Measurements from ENCODE around the gene CYP4F11. TPM values are rescaled to one million over a fixed set of nuclear protein-coding genes. Genes with fewer than 3 reads are reported as not detected.
"Not testable (repeated sequence)": the region's sequence is repeated elsewhere in the genome, so short reads cannot be mapped to it uniquely, and the experiment has no call there.

Gene CYP4F11
- under 1 TPM in 2 of 4 donors, not detected in 2; 0.32 to 0.66 TPM for total RNA-seq

- intact Hi-C loops (cut with DNase I) = no loop called here
- 33% methylated on average over 8 of the region's 10 CpGs for WGBS
- Histone ChIP-seq H3K36me3 (no peaks in the 10 kb centered on the region), H3K9me3 (peaks cover 0 to 7% (median 6%) of the 10 kb centered on the region in 4 donors), H3K27me3 (peaks cover 0 to 34% (median 21%) of the 10 kb centered on the region in 4 donors), H3K27ac (replicated peaks in 1 of 4) (peak within 1 kb of the TSS in 1 of 4 donors; percentile 54), H3K4me1 (peaks cover 0 to 12% (median 1%) of the 10 kb centered on the region in 4 donors), H3K4me3 (no peak within 1 kb of the TSS)
- no peak for TF ChIP-seq EP300 (IDR thresholded peaks at IDR 0.05)
- TF ChIP-seq POLR2AphosphoS5 (IDR thresholded peaks at IDR 0.05) = no peak
- no peak for TF ChIP-seq POLR2A (IDR thresholded peaks at IDR 0.05; ENCODE audit: low read depth)
- no peak for TF ChIP-seq CTCF (IDR thresholded peaks at IDR 0.05)
- peak; percentile 81 for DNase-seq (ENCODE audit: extremely low spot score)
These were observed at the start of gene CYP4F11 for GRCh38 chr19:15934332-15935078. CYP4F11 (minus strand) TSS chr19:15934529; CDS start chr19:15934408, 121 bp downstream.

- intact Hi-C loops (cut with DNase I) = no loop called here
- no peaks in the 10 kb centered on the region for H3K4me1 ChIP-seq
- no peaks in the 10 kb centered on the region for H3K36me3 ChIP-seq
- H3K27ac ChIP-seq (replicated peaks in 1 of 4) = no peak overlapping the region
- peak; percentile 57 for DNase-seq (ENCODE audit: extremely low spot score)
- WGBS = 88% methylated on average over 2 of the region's 4 CpGs
- peaks cover 0 to 31% (median 16%) of the 10 kb centered on the region in 4 donors for H3K9me3 ChIP-seq
- no peak overlapping the region for H3K4me3 ChIP-seq
- TF ChIP-seq EP300 (IDR thresholded peaks at IDR 0.05) = no peak
- no peak for TF ChIP-seq CTCF (IDR thresholded peaks at IDR 0.05)
- TF ChIP-seq POLR2AphosphoS5 (IDR thresholded peaks at IDR 0.05) = no peak
- TF ChIP-seq POLR2A (IDR thresholded peaks at IDR 0.05; ENCODE audit: low read depth) = no peak
- peaks cover 0 to 53% (median 0%) of the 10 kb centered on the region in 4 donors for H3K27me3 ChIP-seq
These were observed 45.0 kb upstream of the CYP4F11 start for GRCh38 chr19:15979293-15979692.

GRCh38 chr19:15977690-15978089 is 43.4 kb upstream of the CYP4F11 start:
- no peaks in the 10 kb centered on the region for H3K4me1 ChIP-seq
- H3K4me3 ChIP-seq = no peak overlapping the region
- intact Hi-C loops (cut with DNase I) = no loop called here
- DNase-seq (ENCODE audit: extremely low spot score) = peak; percentile 57
- H3K27me3 ChIP-seq = peaks cover 0 to 57% (median 0%) of the 10 kb centered on the region in 4 donors
- no peak for TF ChIP-seq CTCF (IDR thresholded peaks at IDR 0.05)
- TF ChIP-seq POLR2AphosphoS5 (IDR thresholded peaks at IDR 0.05) = no peak
- TF ChIP-seq EP300 (IDR thresholded peaks at IDR 0.05) = no peak
- no peak for TF ChIP-seq POLR2A (IDR thresholded peaks at IDR 0.05; ENCODE audit: low read depth)
- H3K27ac ChIP-seq (replicated peaks in 1 of 4) = no peak overlapping the region
- peaks cover 0 to 20% (median 7%) of the 10 kb centered on the region in 4 donors for H3K9me3 ChIP-seq
- WGBS = 73% methylated on average over 7 of the region's 7 CpGs
- no peaks in the 10 kb centered on the region for H3K36me3 ChIP-seq

- DNase-seq (ENCODE audit: extremely low spot score) = peak; percentile 50
- Histone ChIP-seq H3K27me3 (peaks cover 0 to 50% (median 0%) of the 10 kb centered on the region in 4 donors), H3K9me3 (peaks cover 0 to 14% (median under 1%) of the 10 kb centered on the region in 4 donors), H3K4me1 (no peaks in the 10 kb centered on the region), H3K36me3 (no peaks in the 10 kb centered on the region), H3K4me3 (no peak overlapping the region), H3K27ac (replicated peaks in 1 of 4) (no peak overlapping the region)
- intact Hi-C loops (cut with DNase I) = no loop called here
- 64% methylated on average over 10 of the region's 10 CpGs for WGBS
- TF ChIP-seq EP300 (IDR thresholded peaks at IDR 0.05) (no peak), POLR2AphosphoS5 (IDR thresholded peaks at IDR 0.05) (no peak)
These were observed 42.7 kb upstream of the CYP4F11 start for GRCh38 chr19:15976836-15977689.

GRCh38 chr19:15974856-15975255 is 40.5 kb upstream of the CYP4F11 start:
- TF ChIP-seq POLR2AphosphoS5 (IDR thresholded peaks at IDR 0.05) = no peak
- no peak for TF ChIP-seq CTCF (IDR thresholded peaks at IDR 0.05)
- TF ChIP-seq EP300 (IDR thresholded peaks at IDR 0.05) = no peak
- no peak for TF ChIP-seq POLR2A (IDR thresholded peaks at IDR 0.05; ENCODE audit: low read depth)

GRCh38 chr19:15972043-15972442 is 37.7 kb upstream of the CYP4F11 start:
- intact Hi-C loops (cut with DNase I); H3K9me3 ChIP-seq: not testable (repeated sequence)

More at GRCh38 chr19:15974856-15975255, 40.5 kb upstream of the CYP4F11 start:
- Histone ChIP-seq H3K27ac (replicated peaks in 1 of 4) (no peak overlapping the region), H3K9me3 (no peaks in the 10 kb centered on the region), H3K36me3 (no peaks in the 10 kb centered on the region), H3K4me1 (no peaks in the 10 kb centered on the region), H3K27me3 (peaks cover 0 to 33% (median 0%) of the 10 kb centered on the region in 4 donors), H3K4me3 (no peak overlapping the region)
- DNase-seq (ENCODE audit: extremely low spot score) = no peak
- 57% methylated on average over 5 of the region's 5 CpGs for WGBS
- intact Hi-C loops (cut with DNase I) = no loop called here

More at GRCh38 chr19:15972043-15972442, 37.7 kb upstream of the CYP4F11 start:
- H3K4me1 ChIP-seq; H3K36me3 ChIP-seq; H3K27ac ChIP-seq (replicated peaks in 1 of 4); H3K4me3 ChIP-seq; DNase-seq (ENCODE audit: extremely low spot score): not testable (repeated sequence)
- H3K27me3 ChIP-seq = peaks cover 0 to 20% (median 0%) of the 10 kb centered on the region in 4 donors
